ENCODE measurements around the gene SELENOF.
"Not testable (repeated sequence)": the region's sequence is repeated elsewhere in the genome, so short reads cannot be mapped to it uniquely, and the experiment has no call there.

Gene SELENOF

GRCh38 chr1:86856196-86856595, 57.7 kb downstream of the SELENOF start:
- FAIRE-seq, result no peak

DNA sequence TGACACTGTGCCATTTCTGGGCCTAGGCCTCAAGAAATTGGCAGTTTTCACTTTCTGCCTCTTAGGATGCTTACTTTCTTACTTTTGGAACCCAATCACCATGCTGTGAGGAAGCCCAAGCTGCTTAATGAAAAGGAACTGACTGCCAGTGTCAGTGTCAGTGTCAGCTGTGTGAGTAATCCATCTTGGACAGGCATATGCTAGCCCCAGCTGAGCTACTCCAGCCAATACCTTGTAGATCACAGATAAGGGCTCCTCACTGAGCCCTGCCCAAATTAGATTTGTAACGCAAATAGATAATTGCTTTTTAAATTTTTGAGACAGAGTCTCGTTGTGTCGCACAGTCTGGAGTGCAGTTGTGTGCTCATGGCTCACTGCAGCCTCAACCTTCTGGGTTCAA, 59.6 kb downstream of the SELENOF start:
- no peak for FAIRE-seq

- FAIRE-seq, result no peak
These were observed 61.0 kb downstream of the SELENOF start for GRCh38 chr1:86852782-86853408.

DNA sequence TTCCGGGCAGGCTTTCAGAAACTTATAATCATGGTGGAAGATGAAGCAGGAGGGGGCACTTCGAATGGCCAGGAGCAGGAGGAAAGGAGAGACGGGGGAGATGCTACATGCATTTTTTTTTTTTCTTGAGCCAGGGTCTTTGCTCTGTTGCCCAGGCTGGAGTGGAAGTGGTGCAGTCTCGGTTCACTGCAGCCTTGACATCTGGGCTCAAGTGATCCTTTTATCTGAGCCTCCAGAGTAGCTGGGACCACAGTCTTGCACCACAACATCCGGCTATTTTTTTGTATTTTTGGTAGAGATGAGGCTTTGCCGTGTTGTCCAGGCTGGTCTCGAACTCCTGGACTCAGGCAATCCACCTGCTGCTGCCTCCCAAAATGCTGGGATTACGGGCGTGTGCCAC, 61.6 kb downstream of the SELENOF start:
- FAIRE-seq, result no peak

GRCh38 chr1:86849756-86850155, 64.2 kb downstream of the SELENOF start:
- no peak for FAIRE-seq

DNA sequence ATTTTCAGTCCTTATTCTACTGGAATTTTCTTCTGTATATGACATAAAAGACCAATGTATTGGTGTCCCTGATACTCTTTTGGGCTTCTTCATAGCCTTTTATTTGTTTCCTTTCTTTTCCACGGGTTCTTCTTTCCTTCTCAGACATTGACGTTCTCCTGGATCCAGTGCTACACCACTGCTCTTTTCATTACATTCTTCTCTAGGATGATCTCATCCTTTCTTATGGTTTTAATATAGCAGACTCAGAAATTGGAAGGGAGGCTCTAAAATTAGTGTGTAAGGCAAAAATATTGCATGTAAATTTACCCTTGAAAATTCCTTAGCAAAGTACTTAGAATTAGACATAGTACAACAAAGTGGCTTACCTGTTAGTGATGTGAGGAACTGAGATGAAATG, 65.3 kb downstream of the SELENOF start:
- FAIRE-seq, result no peak

DNA sequence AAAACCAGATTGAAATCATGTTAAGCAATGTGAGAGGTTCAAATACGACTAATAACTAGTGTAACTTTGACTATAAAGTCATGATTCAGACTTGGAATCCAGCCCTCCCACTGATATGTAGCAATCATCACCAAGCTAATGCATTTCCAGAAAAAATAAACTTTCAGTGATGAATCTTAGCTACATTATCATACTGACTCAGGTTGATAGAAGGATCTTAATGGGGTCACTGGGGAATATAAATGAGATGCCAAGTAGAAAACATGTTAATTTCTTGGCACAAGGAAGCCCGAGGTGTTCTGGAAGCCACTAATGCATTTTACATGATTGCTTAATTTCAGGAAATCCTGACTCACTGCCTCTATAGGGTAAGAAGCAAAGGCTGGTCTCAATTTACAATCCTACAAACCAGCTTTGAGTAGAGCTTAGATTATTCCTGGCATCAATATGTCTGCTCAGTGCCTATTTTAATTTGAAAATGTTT, 67.7 kb downstream of the SELENOF start:
- no peak for FAIRE-seq

DNA sequence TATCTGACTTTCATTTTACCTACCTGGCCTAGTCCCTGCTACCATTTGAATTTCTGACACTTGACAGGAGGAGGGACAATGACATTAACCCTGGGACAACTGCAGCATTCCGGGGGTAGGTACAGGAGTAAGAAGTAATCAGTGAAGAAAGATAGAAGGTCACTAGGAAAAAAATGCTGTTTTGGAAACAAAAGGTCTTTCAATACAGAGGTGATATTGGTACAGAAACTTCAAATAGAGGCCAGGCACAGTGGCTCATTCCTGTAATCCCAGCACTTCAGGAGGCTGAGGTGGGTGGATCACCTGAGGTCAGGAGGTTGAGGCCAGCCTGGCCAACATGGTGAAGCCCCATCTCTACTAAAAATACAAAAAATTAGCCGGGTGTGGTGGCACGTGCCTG, 68.4 kb downstream of the SELENOF start:
- FAIRE-seq, result no peak

DNA sequence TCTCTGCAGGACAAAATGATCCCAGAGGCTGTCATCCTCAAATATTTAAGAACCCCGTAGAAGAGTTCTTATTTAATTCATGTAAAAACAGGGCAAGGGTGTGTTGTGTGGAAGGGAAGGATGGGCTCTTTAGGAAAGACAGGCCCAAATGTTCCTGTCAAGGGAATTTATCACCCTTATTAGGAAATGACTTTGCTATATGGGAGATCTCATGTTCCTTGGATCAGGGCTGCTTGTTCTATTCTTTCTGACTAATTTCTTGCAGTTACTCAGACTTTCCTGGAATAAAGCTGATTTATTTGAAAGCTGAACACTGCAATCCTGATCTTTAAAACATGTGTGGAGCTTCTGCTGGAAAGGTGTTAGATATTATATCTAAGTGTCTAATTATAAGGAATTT, 72.8 kb downstream of the SELENOF start:
- no peak for FAIRE-seq

GRCh38 chr1:86833461-86834215, 80.3 kb downstream of the SELENOF start:
- FAIRE-seq, result peak; percentile 93

DNA sequence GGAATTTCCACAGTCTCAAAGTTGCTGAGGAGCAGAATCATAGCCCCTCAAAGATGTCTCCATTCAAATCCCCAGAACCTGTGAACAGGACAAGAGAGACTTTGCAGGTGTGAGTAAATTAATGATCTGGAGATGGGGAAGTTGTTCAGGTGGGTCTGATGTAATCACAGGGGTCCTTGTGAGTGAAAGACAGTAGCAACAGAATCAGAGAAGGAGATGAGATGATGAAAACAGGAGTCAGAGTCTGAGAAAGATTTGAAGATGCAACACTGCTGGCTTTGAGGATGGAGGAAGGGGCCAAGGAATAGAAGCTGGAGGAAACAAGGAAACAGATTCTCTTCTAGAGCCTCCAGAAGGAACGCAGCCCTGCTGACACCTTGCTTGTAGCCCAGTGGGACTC, 81.5 kb downstream of the SELENOF start:
- no peak for FAIRE-seq

- no peak for FAIRE-seq
These were observed 84.6 kb downstream of the SELENOF start for GRCh38 chr1:86829321-86829720.

DNA sequence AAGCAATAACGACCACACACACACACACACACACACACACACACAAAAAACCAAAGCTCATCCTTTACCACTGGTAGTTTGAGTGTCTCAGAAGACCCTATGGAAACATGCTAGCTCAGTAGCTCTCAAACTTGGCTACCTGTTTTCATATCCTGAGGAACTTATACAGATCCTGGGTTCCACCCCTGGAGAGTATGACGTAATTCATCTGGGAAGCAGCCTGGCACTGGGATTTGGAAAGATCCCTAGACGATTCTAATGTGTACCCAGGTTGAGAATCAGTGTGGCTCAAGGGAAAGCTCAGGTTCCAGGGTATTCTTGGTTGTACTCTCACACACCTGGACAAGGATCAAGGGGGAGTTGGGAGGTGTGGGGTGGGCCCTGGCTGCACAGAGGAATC, 85.9 kb downstream of the SELENOF start:
- no peak for FAIRE-seq

GRCh38 chr1:86826856-86827255, 87.1 kb downstream of the SELENOF start:
- FAIRE-seq, result no peak

DNA sequence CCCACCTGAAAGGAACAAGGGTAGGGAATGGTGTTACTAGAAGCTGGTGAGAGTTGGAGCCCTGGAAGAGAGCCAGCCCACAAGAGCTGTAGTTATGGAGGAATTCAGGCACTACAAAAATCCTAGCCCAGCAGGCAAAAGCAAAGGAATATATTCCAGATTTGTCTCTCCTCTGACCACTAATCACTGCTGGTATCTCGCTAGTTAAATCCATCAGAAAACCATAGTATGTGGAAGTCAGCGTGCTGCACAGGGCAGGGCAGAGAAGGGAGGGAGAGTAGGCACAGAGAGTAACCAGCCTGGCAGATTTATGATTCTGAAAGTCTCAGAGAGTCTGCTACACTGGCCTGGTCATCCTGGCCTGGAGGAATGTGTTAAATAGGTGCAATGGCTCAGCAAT, 88.6 kb downstream of the SELENOF start:
- FAIRE-seq, result no peak

DNA sequence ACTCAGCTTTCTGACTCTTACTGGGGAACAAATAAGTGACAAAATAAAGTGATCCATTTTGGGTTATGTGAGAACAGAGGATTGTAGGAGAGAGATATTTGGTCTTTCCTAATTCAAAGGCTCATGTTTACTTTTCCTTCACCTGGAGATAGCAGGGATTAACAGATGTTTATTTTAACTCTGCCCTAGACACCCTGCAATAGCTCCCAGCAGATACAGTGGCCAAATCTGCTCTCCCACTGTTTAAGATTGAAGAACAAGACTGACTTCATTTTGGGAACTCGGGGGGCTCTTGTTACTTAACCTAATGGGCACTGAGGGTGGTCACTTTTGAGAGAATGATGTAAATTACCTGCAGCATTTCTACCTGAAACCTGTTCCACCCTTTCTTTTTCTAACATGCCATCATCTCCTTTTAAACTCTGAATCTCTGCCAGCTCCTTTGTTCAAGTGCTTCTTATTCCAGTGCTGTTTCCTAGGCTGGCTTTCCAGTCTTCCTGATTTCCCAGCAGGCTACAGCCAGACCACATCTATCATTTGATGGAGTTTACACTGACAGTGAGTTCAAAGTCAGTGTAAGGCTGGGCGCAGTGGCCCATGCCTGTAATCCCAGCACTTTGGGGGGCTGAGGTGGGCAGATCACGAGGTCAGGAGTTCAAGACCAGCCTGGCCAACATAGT, 90.0 kb downstream of the SELENOF start:
- no peak for FAIRE-seq

- FAIRE-seq, result no peak
These were observed 90.5 kb downstream of the SELENOF start for GRCh38 chr1:86823386-86823785.

DNA sequence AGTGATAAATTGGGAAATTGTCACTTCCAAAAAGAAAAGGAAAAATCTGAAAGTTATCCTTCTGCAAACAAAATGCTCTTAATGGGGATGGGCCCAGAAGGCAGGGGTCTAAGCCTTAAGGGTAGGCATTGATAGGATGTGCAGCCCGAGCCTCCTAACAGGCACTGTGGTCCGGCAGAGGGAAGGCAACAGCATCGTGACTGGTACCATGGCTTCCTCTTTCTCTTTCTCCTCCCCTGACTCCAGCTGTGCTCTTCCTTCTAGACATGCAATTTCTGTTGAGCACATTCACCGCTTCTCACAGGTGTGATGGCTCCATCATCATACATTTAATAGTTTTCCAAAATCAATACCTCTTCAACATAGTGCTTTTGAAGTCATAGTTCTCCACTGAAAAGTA, 91.5 kb downstream of the SELENOF start:
- FAIRE-seq, result no peak

- FAIRE-seq, result no peak
These were observed 92.0 kb downstream of the SELENOF start for GRCh38 chr1:86821956-86822355.

- FAIRE-seq, result not testable (repeated sequence)
These were observed 94.0 kb downstream of the SELENOF start for GRCh38 chr1:86819970-86820369.

DNA sequence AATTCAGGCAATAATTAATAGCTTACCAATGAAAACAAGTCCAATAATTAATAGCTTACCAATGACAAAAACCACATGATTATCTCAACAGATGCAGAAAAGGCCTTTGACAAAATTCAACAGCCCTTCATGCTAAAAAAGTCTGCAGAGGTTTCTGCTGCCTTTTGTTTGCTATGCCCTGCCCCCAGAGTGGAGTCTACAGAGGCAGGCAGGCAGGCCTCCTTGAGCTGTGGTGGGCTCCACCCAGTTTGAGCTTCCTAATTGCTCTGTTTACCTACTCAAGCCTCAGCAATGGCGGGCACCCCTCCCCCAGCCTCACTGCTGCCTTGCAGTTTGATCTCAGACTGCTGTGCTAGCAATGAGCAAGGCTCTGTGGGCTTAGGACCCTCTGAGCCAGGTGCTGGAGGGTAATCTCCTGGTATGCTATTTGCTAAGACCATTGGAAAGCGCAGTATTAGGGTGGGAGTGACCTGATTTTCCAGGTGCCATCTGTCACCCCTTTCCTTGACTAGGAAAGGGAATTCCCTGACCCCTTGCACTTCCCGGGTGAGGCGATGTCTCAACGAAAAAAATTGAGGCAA, 96.6 kb downstream of the SELENOF start:
- FAIRE-seq, result not testable (repeated sequence)

DNA sequence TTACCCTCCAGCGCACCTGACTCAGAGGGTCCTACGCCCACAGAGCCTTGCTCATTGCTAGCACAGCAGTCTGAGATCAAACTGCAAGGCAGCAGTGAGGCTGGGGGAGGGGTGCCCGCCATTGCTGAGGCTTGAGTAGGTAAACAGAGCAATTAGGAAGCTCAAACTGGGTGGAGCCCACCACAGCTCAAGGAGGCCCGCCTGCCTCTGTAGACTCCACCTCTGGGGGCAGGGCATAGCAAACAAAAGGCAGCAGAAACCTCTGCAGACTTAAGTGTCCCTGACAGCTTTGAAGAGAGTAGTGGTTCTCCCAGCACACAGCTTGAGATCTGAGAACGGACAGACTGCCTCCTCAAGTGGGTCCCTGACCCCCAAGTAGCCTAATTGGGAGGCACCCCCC, 99.8 kb downstream of the SELENOF start:
- FAIRE-seq, result not testable (repeated sequence)
